Spleen (tissue), 7 donors: ENCODE results near the gene FGD5.

ENCODE experiments used
- CTCF ChIP-seq, 11 experiments: fragments of 200-600 bp in 7 of 11; fragments of 450-650 bp in 4 of 11; sonication (generic) in 4 of 11; IDR thresholded peaks in 8 of 11; conservative IDR thresholded peaks in 3 of 11; 1 replicate in 7 of 11; 2 replicates in 4 of 11; pipeline versions ENCODE4 v1.4.0 to v1.8.0; 2016 to 2021; ENCODE audit warnings: antibody characterized with exemption in 11 of 11, inconsistent platforms in 4 of 11, mild to moderate bottlenecking in 1 of 11
- POLR2A ChIP-seq, 3 donors: fragments of 450-650 bp; IDR thresholded peaks; one replicate each; pipeline ENCODE4 v1.5.1; 2017; ENCODE audit warnings: antibody characterized with exemption in 3 of 3, mild to moderate bottlenecking in 1 of 3
- POLR2AphosphoS5 ChIP-seq, 3 donors: sonication (generic); formaldehyde crosslinking; IDR thresholded peaks; one replicate each; pipeline ENCODE4 v1.5.1; 2017; ENCODE audit warnings: antibody characterized with exemption in 3 of 3
- donor health status: DM: no; HTN: no; CAD: no; lungs with moderate emphysema.
- donor health status: DM: no; HTN: no; CAD: no.
- donor health status: DM: no; HTN: no; CAD: no.

- TF ChIP-seq CTCF (IDR thresholded peaks at IDR 0.05 in 8 of 11, conservative IDR thresholded peaks at IDR 0.05 in 3 of 11) (no peak), POLR2AphosphoS5 (IDR thresholded peaks at IDR 0.05) (peak in 2 of 3 donors; percentile 10 to 49), POLR2A (IDR thresholded peaks at IDR 0.05) (no peak)
These were observed 72.7 kb downstream of the FGD5 start for GRCh38 chr3:14891135-14892132.
